Lung microvascular endothelial cell (primary cell): ENCODE results near the gene SPOP. TPM values are rescaled to one million over a fixed set of nuclear protein-coding genes. Genes with fewer than 3 reads are reported as not detected.
"Not testable (repeated sequence)": the region's sequence is repeated elsewhere in the genome, so short reads cannot be mapped to it uniquely, and the experiment has no call there.

Experiments used
- DNase-seq, 2 donors: peaks; one replicate each; pipeline versions ENCODE4 v3.0.0 to v3.0.0-alpha.2; 2010; ENCODE audit warnings: low read depth in 2 of 2
- total RNA-seq: library from RNA; depleted of rRNA; stranded (reverse); fragments of >200 nt; gene quantifications from 2 replicates; pipeline ENCODE4 v1.2.1, GENCODE V29; 2014

SPOP gene
- total RNA-seq, 1 donor from 2014 or later: 139 TPM

GRCh38 chr17:49552070-49552751, 125.7 kb downstream of the SPOP start:
- DNase-seq: no peak

GRCh38 chr17:49551221-49552069, 126.5 kb downstream of the SPOP start:
- DNase-seq: no peak

- not testable (repeated sequence) for DNase-seq
Measured at GRCh38 chr17:49550764-49551163, 127.1 kb downstream of the SPOP start.

GRCh38 chr17:49549691-49550678, 127.9 kb downstream of the SPOP start:
- no peak for DNase-seq

GRCh38 chr17:49549311-49549605, 128.6 kb downstream of the SPOP start:
- DNase-seq: no peak

Other genes with a start within 250 kb of the SPOP start
- gene NGFR, start 182.8 kb downstream of the SPOP start, total RNA-seq: under 0.01 TPM in 1 of 2 replicates, not detected in the other
- gene NXPH3, start 102.2 kb downstream of the SPOP start, total RNA-seq: 1.1 and 3.0 TPM in 2 replicates
- 47.7 and 60.7 TPM in 2 replicates for gene SLC35B1, start 29.9 kb upstream of the SPOP start, total RNA-seq
- 2.8 and 6.7 TPM in 2 replicates for gene FAM117A, start 86.0 kb upstream of the SPOP start, total RNA-seq
- 21.4 and 22.0 TPM in 2 replicates for gene KAT7, start 110.6 kb upstream of the SPOP start, total RNA-seq
- gene TAC4, start 170.0 kb upstream of the SPOP start, total RNA-seq: not detected in 2 replicates